ENCODE measurements around the gene CCDC171. TPM values are rescaled to one million over a fixed set of nuclear protein-coding genes. Genes with fewer than 3 reads are reported as not detected.

CCDC171 gene
- total RNA-seq, 4 donors from 2014 or later = 6.2 to 9.6 (median 7.8) TPM

DNA sequence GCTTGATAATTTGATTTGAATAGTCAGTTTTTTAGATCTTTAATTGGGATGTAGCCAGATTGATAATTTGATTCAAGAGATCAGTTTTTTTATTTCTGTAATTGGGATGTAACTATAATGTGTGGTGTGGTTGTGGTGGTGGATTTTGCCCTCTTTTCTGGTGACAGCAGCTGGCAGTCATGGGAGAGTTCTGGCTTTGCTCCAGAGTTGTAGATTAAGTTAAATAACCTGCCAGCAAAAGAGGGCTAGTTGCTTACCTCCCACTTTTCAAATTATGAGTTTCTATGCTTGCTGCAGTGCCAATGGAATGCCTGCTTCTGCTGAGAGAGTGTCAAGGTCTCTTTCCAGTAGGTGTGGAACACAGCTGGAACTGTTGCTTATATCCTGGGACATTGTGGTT lies 315.1 kb downstream of the CCDC171 start:
- Histone ChIP-seq H3K27me3 (no peaks in the 10 kb centered on the region), H3K36me3 (no peaks in the 10 kb centered on the region), H3K9me3 (no peaks in the 10 kb centered on the region), H3K4me1 (no peaks in the 10 kb centered on the region), H3K27ac (no peak overlapping the region), H3K4me3 (replicated peaks in 1 of 3) (no peak overlapping the region)
- TF ChIP-seq POLR2A (IDR thresholded peaks at IDR 0.05) = no peak
- TF ChIP-seq, protein P1, sequence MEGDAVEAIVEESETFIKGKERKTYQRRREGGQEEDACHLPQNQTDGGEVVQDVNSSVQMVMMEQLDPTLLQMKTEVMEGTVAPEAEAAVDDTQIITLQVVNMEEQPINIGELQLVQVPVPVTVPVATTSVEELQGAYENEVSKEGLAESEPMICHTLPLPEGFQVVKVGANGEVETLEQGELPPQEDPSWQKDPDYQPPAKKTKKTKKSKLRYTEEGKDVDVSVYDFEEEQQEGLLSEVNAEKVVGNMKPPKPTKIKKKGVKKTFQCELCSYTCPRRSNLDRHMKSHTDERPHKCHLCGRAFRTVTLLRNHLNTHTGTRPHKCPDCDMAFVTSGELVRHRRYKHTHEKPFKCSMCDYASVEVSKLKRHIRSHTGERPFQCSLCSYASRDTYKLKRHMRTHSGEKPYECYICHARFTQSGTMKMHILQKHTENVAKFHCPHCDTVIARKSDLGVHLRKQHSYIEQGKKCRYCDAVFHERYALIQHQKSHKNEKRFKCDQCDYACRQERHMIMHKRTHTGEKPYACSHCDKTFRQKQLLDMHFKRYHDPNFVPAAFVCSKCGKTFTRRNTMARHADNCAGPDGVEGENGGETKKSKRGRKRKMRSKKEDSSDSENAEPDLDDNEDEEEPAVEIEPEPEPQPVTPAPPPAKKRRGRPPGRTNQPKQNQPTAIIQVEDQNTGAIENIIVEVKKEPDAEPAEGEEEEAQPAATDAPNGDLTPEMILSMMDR (IDR thresholded peaks at IDR 0.05) = no peak
- intact Hi-C loops (cut with DNase I) = no loop called here
- DNase-seq = no peak

DNA sequence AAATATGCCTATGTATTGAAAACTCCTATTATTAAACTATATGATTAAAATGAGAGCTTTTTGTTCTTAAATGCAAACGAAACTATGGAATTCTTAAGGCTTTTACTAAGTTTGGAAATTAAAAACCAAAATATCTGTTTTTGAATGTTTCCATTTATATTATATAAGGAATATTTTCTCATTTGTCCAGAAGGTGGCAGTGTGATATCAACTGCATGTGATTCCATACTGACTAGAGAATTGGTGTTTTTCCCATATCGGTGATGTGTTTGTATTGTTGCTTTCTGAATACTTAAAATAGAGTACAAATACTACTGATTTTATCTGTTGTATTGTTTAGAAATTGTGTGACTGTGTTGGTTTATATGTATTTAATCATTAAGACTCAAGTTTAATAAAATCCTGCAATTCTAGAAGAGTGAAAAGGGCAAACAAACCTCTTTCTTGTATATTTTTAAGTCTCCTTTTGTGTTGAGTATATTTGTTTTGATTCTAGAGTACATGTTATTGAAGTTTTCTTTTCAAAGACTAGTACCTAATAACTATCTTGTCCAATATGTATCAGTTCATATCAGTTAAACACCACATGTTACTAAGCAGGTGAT lies 320.8 kb downstream of the CCDC171 start:
- Histone ChIP-seq H3K4me3 (replicated peaks in 1 of 3) (no peak overlapping the region), H3K4me1 (no peaks in the 10 kb centered on the region), H3K9me3 (no peaks in the 10 kb centered on the region), H3K27ac (no peak overlapping the region), H3K36me3 (no peaks in the 10 kb centered on the region), H3K27me3 (no peaks in the 10 kb centered on the region)
- DNase-seq = no peak
- WGBS, 2 donors = 5 to 12% methylated on average over 2 of the region's 2 CpGs
- intact Hi-C loops (cut with DNase I) = no loop called here
- no peak for TF ChIP-seq POLR2A (IDR thresholded peaks at IDR 0.05)
- TF ChIP-seq, protein P1 (IDR thresholded peaks at IDR 0.05) = peak in 5 of 6 experiments; percentile 51 to 63 (median 61)

DNA sequence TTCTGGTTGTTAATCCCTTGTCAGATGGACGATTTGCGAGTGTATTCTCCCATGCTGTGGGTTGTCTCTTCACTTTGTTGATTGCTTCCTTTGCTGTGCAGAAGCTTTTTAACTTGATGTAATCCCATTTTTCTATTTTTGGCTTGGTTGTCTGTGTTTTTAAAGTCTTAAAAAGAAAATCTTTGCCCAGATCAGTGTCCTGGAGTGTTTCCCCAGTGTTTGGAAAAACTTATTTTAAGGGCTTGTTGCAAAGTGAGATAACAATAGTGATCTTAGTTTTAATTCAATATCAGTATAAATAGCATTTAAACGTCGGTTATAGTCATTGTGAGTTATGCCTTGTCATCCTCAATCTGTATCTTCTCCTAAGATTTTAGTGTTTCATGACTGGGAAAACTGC lies 329.5 kb downstream of the CCDC171 start:
- Histone ChIP-seq H3K27ac (no peak overlapping the region), H3K27me3 (no peaks in the 10 kb centered on the region), H3K4me3 (replicated peaks in 1 of 3) (no peak overlapping the region), H3K36me3 (no peaks in the 10 kb centered on the region), H3K9me3 (no peaks in the 10 kb centered on the region), H3K4me1 (no peaks in the 10 kb centered on the region)
- WGBS, 2 donors = 72 to 85% methylated on average over 4 of the region's 4 CpGs
- DNase-seq = no peak
- intact Hi-C loops (cut with DNase I) = no loop called here
- no peak for TF ChIP-seq POLR2A (IDR thresholded peaks at IDR 0.05)
- TF ChIP-seq, protein P1 (IDR thresholded peaks at IDR 0.05) = no peak

DNA sequence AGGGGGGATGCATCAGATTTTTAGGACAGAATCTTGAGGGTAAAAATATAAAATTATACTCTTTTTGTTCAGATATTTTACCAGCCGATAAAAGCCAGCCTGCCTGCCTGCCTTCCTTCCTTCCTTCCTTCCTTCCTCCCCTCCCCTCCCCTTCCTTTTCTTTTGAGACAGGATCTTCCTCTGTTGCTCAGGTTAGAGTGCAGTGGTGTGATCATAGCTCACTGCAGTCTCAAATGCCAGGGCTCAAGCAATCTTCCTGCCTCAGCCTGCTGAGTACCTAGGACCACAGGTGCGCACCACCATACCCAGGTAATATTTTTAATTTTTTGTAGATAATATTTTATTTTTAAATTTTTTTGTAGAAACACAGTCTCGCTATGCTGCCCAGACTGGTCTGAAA lies 330.0 kb downstream of the CCDC171 start:
- no peak overlapping the region for H3K4me3 ChIP-seq (replicated peaks in 1 of 3)
- no peak for DNase-seq
- no peaks in the 10 kb centered on the region for H3K4me1 ChIP-seq
- TF ChIP-seq, protein P1 (IDR thresholded peaks at IDR 0.05) = no peak
- TF ChIP-seq POLR2A (IDR thresholded peaks at IDR 0.05) = no peak
- H3K9me3 ChIP-seq = no peaks in the 10 kb centered on the region
- no peaks in the 10 kb centered on the region for H3K36me3 ChIP-seq
- H3K27ac ChIP-seq = no peak overlapping the region
- 91 to 95% methylated on average over 3 of the region's 3 CpGs for WGBS, 2 donors
- H3K27me3 ChIP-seq = no peaks in the 10 kb centered on the region
- intact Hi-C loops (cut with DNase I) = no loop called here

DNA sequence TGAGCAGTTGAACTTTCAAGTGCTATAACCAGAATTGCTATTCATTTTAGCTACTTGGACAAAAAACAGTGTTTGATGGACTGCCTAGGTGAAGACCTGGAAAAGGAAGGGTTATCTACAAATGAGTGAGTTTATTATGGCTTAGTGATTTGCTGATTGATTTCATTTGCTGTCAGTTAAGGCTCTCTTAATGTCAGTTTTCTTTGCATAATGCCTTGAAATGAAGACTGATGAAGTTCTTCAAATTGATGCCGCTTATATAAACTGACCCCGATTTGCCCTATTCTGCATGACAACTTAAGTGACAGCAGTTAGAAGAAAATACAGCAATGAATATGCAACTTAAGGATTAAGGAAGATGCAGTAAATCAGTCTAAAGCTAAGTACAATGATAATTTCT lies 332.6 kb downstream of the CCDC171 start:
- Histone ChIP-seq H3K4me1 (no peaks in the 10 kb centered on the region), H3K36me3 (no peaks in the 10 kb centered on the region), H3K4me3 (replicated peaks in 1 of 3) (no peak overlapping the region), H3K9me3 (no peaks in the 10 kb centered on the region), H3K27ac (no peak overlapping the region), H3K27me3 (no peaks in the 10 kb centered on the region)
- no peak for DNase-seq
- WGBS, 2 donors = 83 to 87% methylated on average over 2 of the region's 2 CpGs
- intact Hi-C loops (cut with DNase I) = no loop called here
- TF ChIP-seq, protein P1 (IDR thresholded peaks at IDR 0.05) = no peak
- no peak for TF ChIP-seq POLR2A (IDR thresholded peaks at IDR 0.05)

All from thyroid gland (tissue), 4 donors.